Right lobe of liver (tissue), 4 donors: ENCODE measurements around the gene ACP1.

Experiments used
- CTCF ChIP-seq, 4 donors: fragments of 200-600 bp in 3 of 4; fragments of 450-650 bp in 1 of 4; IDR thresholded peaks; one replicate each; pipeline versions ENCODE4 v1.5.1 to v1.8.0; 2016 to 2022; ENCODE audit warnings: antibody characterized with exemption in 4 of 4, mild to moderate bottlenecking in 2 of 4
- POLR2A ChIP-seq: fragments of 450-650 bp; IDR thresholded peaks from one replicate; pipeline ENCODE4 v1.6.1; 2017; ENCODE audit warnings: antibody characterized with exemption, mild to moderate bottlenecking
- donor health status: DM: no; HTN: no; CAD: no.
- donor health status: DM: no; HTN: no; CAD: no.
- donor health status: DM: no; HTN: yes; CAD: no.

GRCh38 chr2:317501-318424, 53.0 kb downstream of the ACP1 start:
- TF ChIP-seq CTCF (IDR thresholded peaks at IDR 0.05), result no peak
- no peak for TF ChIP-seq POLR2A
